HCT116 (cell line): ENCODE data around the gene RNU5B-1. TPM values are rescaled to one million over a fixed set of nuclear protein-coding genes. Genes with fewer than 3 reads are reported as not detected.

Source experiments
- ATAC-seq: fragments of 200-7000 bp; cut with Tn5 transposase; 2 replicates; pipeline ENCODE4 v1.9.1; 2020; ENCODE audit warnings: mild to moderate bottlenecking, moderate library complexity
- BruUV-seq: library from RNA; stranded (reverse); fragments of 400-500 nt; replicated peaks from 2 replicates; lab custom pipeline; 2021; lab: Mats Ljungman, UMichigan
- CTCF ChIA-PET: fragments of 300-600 bp; sonication (Branson Sonifier 250); formaldehyde crosslinking; loops from one replicate; lab custom pipeline; 2021; ENCODE audit warnings: antibody characterized with exemption; lab: Charles Lee
- POLR2A ChIA-PET: fragments of 300-600, 350-600 bp; sonication (Branson Sonifier 250); formaldehyde crosslinking; loops from one replicate; lab custom pipeline; 2021; ENCODE audit warnings: antibody characterized with exemption; lab: Charles Lee
- RAD21 ChIA-PET, 2 experiments: fragments of 300-600 bp; sonication (Branson Sonifier 250); formaldehyde crosslinking; loops; one replicate each; lab custom pipeline; 2023; ENCODE audit warnings: low total read pairs in 2 of 2; ENCODE audit not compliant: uncharacterized antibody in 2 of 2, unreplicated experiment in 2 of 2, low non-redundant PET in 1 of 2; lab: Charles Lee
- DNase-seq: peaks from one replicate; pipeline ENCODE4 v3.0.0-alpha.2; 2010; ENCODE audit warnings: low read depth, low spot score
- H2AFZ ChIP-seq: fragments of 200-600 bp; shearing (Covaris generic), sonication (generic); 2 replicates; pipeline ENCODE4 v1.6.1; 2017; ENCODE audit warnings: low read depth, mixed run types, mixed read lengths, antibody characterized with exemption, low read length; ENCODE audit not compliant: poor library complexity, severe bottlenecking
- H3K27ac ChIP-seq: 2 replicates; pipeline ENCODE4 v1.5.1; 2012; ENCODE audit warnings: low read depth, low read length
- H3K27me3 ChIP-seq: fragments of 200-600 bp; sonication (generic); 2 replicates; pipeline ENCODE4 v1.6.1; 2016; ENCODE audit warnings: mixed run types, low read length, mixed read lengths; ENCODE audit not compliant: insufficient read depth
- H3K36me3 ChIP-seq, 2 experiments: fragments of 200-500 bp in 1 of 2; fragments of 200-600 bp in 1 of 2; sonication (Bioruptor generic) in 1 of 2; sonication (generic) in 1 of 2; 2 replicates each; pipeline versions ENCODE4 v1.5.1 to v1.6.1; 2014 to 2016; ENCODE audit warnings: low read length in 2 of 2, inconsistent platforms in 1 of 2, mixed read lengths in 1 of 2, mixed run types in 1 of 2; ENCODE audit not compliant: insufficient read depth in 2 of 2, control insufficient read depth in 1 of 2
- H3K4me1 ChIP-seq, 2 experiments: fragments of 200-600 bp in 1 of 2; sonication (generic) in 1 of 2; 2 replicates each; pipeline versions ENCODE4 v1.5.1 to v1.6.1; 2012 to 2017; ENCODE audit warnings: low read length in 2 of 2, inconsistent platforms in 1 of 2, mild to moderate bottlenecking in 1 of 2, mixed read lengths in 1 of 2, mixed run types in 1 of 2, moderate library complexity in 1 of 2; ENCODE audit not compliant: insufficient read depth in 2 of 2, control insufficient read depth in 1 of 2
- H3K4me2 ChIP-seq: fragments of 200-600 bp; sonication (generic); 2 replicates; pipeline ENCODE4 v1.6.1; 2017; ENCODE audit warnings: mixed run types, low read length, mixed read lengths
- H3K4me3 ChIP-seq, 2 experiments: fragments of 200-600 bp in 1 of 2; sonication (generic) in 1 of 2; replicated peaks in 1 of 2; 2 replicates each; pipeline ENCODE4 v1.5.1; 2011 to 2016; ENCODE audit warnings: low read length in 2 of 2, control low read depth in 1 of 2, low read depth in 1 of 2, mild to moderate bottlenecking in 1 of 2, mixed read lengths in 1 of 2, mixed run types in 1 of 2
- H3K79me2 ChIP-seq: fragments of 200-600 bp; sonication (generic); 2 replicates; pipeline ENCODE4 v1.6.1; 2017; ENCODE audit warnings: mild to moderate bottlenecking, mixed run types, low read length, moderate library complexity, mixed read lengths; ENCODE audit not compliant: insufficient read depth
- H3K9ac ChIP-seq: fragments of 200-600 bp; sonication (generic); 2 replicates; pipeline ENCODE4 v1.6.1; 2016; ENCODE audit warnings: low read length, mixed read lengths
- H3K9me2 ChIP-seq: fragments of 200-600 bp; sonication (generic), shearing (Covaris generic); 2 replicates; pipeline ENCODE4 v1.6.1; 2017; ENCODE audit warnings: mixed run types, mild to moderate bottlenecking, moderate library complexity; ENCODE audit not compliant: insufficient read depth
- H3K9me3 ChIP-seq, 2 experiments: fragments of 200-500 bp in 1 of 2; fragments of 200-600 bp in 1 of 2; sonication (Bioruptor generic) in 1 of 2; sonication (generic) in 1 of 2; 2 replicates each; pipeline ENCODE4 v1.6.1; 2014 to 2017; ENCODE audit warnings: low read length in 2 of 2, mixed read lengths in 2 of 2, inconsistent platforms in 1 of 2, low read depth in 1 of 2, mild to moderate bottlenecking in 1 of 2, mixed run types in 1 of 2, moderate library complexity in 1 of 2; ENCODE audit not compliant: control insufficient read depth in 1 of 2, insufficient read depth in 1 of 2
- H4K20me1 ChIP-seq: fragments of 200-600 bp; sonication (generic), shearing (Covaris generic); 2 replicates; pipeline ENCODE4 v1.6.1; 2017; ENCODE audit warnings: mixed run types, mild to moderate bottlenecking, moderate library complexity; ENCODE audit not compliant: insufficient read depth
- CBX3 ChIP-seq: IDR thresholded peaks from 2 replicates; pipeline ENCODE4 v1.6.1; 2012; ENCODE audit warnings: low read depth
- EZH2 ChIP-seq: fragments of 200-600 bp; sonication (generic); IDR thresholded peaks from 2 replicates; pipeline ENCODE4 v1.6.1; 2017; ENCODE audit warnings: antibody characterized with exemption, mixed run types
- EZH2phosphoT487 ChIP-seq: fragments of 200-600 bp; IDR thresholded peaks from 2 replicates; pipeline ENCODE4 v1.6.1; 2018; ENCODE audit warnings: antibody characterized with exemption, borderline replicate concordance
- FOSL1 ChIP-seq: IDR thresholded peaks from 2 replicates; pipeline ENCODE4 v1.6.1; 2012; ENCODE audit warnings: low read depth
- JUND ChIP-seq: IDR thresholded peaks from 2 replicates; pipeline ENCODE4 v1.6.1; 2012
- MAX ChIP-seq: IDR thresholded peaks from 2 replicates; pipeline ENCODE4 v1.6.1; 2012
- POLR2A ChIP-seq: IDR thresholded peaks from 2 replicates; pipeline ENCODE4 v1.7.0; 2011; ENCODE audit warnings: borderline replicate concordance; ENCODE audit not compliant: insufficient read depth, insufficient read length; ENCODE audit errors: extremely low read depth
- RAD21 ChIP-seq: IDR thresholded peaks from 2 replicates; pipeline ENCODE4 v1.6.1; 2012; ENCODE audit warnings: low read depth, mild to moderate bottlenecking
- SIN3A ChIP-seq: IDR thresholded peaks from 2 replicates; pipeline ENCODE4 v1.6.1; 2012; ENCODE audit warnings: low read depth
- SP1 ChIP-seq: IDR thresholded peaks from 2 replicates; pipeline ENCODE4 v1.6.1; 2012; ENCODE audit warnings: low read depth
- TCF7L2 ChIP-seq: IDR thresholded peaks from 2 replicates; pipeline ENCODE4 v1.7.0; 2011; ENCODE audit warnings: borderline replicate concordance, inconsistent platforms; ENCODE audit not compliant: insufficient read depth, insufficient read length; ENCODE audit errors: extremely low read depth
- YY1 ChIP-seq: IDR thresholded peaks from 2 replicates; pipeline ENCODE4 v1.6.1; 2011; ENCODE audit warnings: low read length, low read depth, moderate library complexity, mild to moderate bottlenecking; ENCODE audit not compliant: insufficient replicate concordance; ENCODE audit errors: extremely low read depth
- ZBTB33 ChIP-seq: IDR thresholded peaks from 2 replicates; pipeline ENCODE4 v1.6.1; 2011; ENCODE audit warnings: mild to moderate bottlenecking, low read length, moderate library complexity; ENCODE audit not compliant: insufficient replicate concordance; ENCODE audit errors: extremely low read depth
- intact Hi-C: fragments of 100-400 bp; cut with micrococcal nuclease; formaldehyde crosslinking; loops from 2 replicates; pipeline ENCODE4 v1.10.0; 2022
- total RNA-seq: library from RNA; stranded (reverse); gene quantifications from one replicate; pipeline ENCODE4 v1.2.1, GENCODE V29; 2021; ENCODE audit not compliant: unreplicated experiment
- TF ChIP-seq, protein P1 (sequence below), 3 experiments: fragments of 200-600 bp in 1 of 3; sonication (generic) in 1 of 3; IDR thresholded peaks in 2 of 3; conservative IDR thresholded peaks in 1 of 3; 2 replicates each; pipeline ENCODE4 v1.5.1; 2012 to 2017; ENCODE audit warnings: low read depth in 2 of 3, low read length in 2 of 3, antibody characterized with exemption in 1 of 3, borderline replicate concordance in 1 of 3, control low read depth in 1 of 3, mild to moderate bottlenecking in 1 of 3, mixed read lengths in 1 of 3, mixed run types in 1 of 3, moderate library complexity in 1 of 3; ENCODE audit not compliant: insufficient read depth in 1 of 3
- TF ChIP-seq, protein P2 (sequence below): IDR thresholded peaks from 2 replicates; pipeline ENCODE4 v1.6.1; 2012

Gene RNU5B-1
- total RNA-seq, 1 experiment from 2014 or later, result not detected

DNA sequence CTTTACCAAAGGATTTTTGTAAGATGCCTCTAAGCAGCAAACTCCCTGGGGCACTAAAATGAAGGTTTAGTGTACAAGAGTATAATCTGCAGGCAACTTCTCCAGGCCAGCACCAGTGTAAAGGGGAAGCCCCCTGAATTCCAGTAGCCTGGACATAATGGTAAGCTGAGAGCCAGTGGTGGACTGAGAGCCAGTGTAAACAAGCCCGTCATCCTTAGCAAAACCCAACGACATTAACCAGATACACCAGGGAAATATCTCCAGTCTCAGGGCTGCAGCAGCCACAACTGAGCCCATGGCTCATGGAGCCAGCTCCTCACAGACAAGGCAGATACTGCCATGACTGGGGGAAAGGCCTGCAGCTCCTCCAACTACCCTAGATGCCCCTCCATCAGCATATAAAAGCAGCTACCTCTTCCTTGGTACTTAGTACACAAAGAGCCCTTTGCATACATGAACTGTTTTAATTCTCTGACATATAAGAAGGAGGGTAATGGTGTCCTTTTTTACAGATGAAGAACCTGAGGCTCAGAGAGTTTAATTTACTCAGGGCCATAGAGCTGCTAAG lies 39.5 kb upstream of the RNU5B-1 start:
- H3K4me3 ChIP-seq, result no peak overlapping the region
- CTCF ChIA-PET, result no interaction called here
- no peak for ATAC-seq
- no peak overlapping the region for H3K4me2 ChIP-seq
- H2AFZ ChIP-seq, result no peak overlapping the region
- intact Hi-C loops, result no loop called here
- H3K9me3 ChIP-seq, result no peaks in the 10 kb centered on the region
- POLR2A ChIA-PET, result no interaction called here
- H3K9ac ChIP-seq, result no peak overlapping the region
- no peaks in the 10 kb centered on the region for H3K79me2 ChIP-seq
- RAD21 ChIA-PET, result no interaction called here
- no peak overlapping the region for H3K27ac ChIP-seq
- no peaks in the 10 kb centered on the region for H3K9me2 ChIP-seq
- TF ChIP-seq, protein P1, sequence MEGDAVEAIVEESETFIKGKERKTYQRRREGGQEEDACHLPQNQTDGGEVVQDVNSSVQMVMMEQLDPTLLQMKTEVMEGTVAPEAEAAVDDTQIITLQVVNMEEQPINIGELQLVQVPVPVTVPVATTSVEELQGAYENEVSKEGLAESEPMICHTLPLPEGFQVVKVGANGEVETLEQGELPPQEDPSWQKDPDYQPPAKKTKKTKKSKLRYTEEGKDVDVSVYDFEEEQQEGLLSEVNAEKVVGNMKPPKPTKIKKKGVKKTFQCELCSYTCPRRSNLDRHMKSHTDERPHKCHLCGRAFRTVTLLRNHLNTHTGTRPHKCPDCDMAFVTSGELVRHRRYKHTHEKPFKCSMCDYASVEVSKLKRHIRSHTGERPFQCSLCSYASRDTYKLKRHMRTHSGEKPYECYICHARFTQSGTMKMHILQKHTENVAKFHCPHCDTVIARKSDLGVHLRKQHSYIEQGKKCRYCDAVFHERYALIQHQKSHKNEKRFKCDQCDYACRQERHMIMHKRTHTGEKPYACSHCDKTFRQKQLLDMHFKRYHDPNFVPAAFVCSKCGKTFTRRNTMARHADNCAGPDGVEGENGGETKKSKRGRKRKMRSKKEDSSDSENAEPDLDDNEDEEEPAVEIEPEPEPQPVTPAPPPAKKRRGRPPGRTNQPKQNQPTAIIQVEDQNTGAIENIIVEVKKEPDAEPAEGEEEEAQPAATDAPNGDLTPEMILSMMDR (IDR thresholded peaks at IDR 0.05 in 2 of 3, conservative IDR thresholded peaks at IDR 0.05 in 1 of 3; ENCODE audit: borderline replicate concordance in 1 of 3, insufficient read depth in 1 of 3, low read depth in 2 of 3, low read length in 2 of 3), result no peak
- TF ChIP-seq EZH2 (no peak), TCF7L2 (no peak), CBX3 (no peak), RAD21 (no peak), FOSL1 (no peak), POLR2A (no peak), JUND (no peak), ZBTB33 (no peak), YY1 (no peak), SIN3A (no peak), SP1 (no peak), MAX (no peak), EZH2phosphoT487 (no peak)
- TF ChIP-seq, protein P2, sequence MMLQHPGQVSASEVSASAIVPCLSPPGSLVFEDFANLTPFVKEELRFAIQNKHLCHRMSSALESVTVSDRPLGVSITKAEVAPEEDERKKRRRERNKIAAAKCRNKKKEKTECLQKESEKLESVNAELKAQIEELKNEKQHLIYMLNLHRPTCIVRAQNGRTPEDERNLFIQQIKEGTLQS, result no peak
- no peaks in the 10 kb centered on the region for H3K4me1 ChIP-seq
- BruUV-seq, result no TSS peak
- no peaks in the 10 kb centered on the region for H3K36me3 ChIP-seq
- no peak for DNase-seq
- no peaks in the 10 kb centered on the region for H4K20me1 ChIP-seq
- no peaks in the 10 kb centered on the region for H3K27me3 ChIP-seq
